NCI-H1105 (cell line): Measurements from ENCODE around the gene CD160.
A peak's percentile ranks its signal among the peaks of the same experiment; 100 is the strongest.
"Not testable (repeated sequence)": the region's sequence is repeated elsewhere in the genome, so short reads cannot be mapped to it uniquely, and the experiment has no call there.

Experiments
- DNase-seq: peaks from one replicate; lab custom pipeline; 2025; lab: John Stamatoyannopoulos, UW

The CD160 gene

DNA sequence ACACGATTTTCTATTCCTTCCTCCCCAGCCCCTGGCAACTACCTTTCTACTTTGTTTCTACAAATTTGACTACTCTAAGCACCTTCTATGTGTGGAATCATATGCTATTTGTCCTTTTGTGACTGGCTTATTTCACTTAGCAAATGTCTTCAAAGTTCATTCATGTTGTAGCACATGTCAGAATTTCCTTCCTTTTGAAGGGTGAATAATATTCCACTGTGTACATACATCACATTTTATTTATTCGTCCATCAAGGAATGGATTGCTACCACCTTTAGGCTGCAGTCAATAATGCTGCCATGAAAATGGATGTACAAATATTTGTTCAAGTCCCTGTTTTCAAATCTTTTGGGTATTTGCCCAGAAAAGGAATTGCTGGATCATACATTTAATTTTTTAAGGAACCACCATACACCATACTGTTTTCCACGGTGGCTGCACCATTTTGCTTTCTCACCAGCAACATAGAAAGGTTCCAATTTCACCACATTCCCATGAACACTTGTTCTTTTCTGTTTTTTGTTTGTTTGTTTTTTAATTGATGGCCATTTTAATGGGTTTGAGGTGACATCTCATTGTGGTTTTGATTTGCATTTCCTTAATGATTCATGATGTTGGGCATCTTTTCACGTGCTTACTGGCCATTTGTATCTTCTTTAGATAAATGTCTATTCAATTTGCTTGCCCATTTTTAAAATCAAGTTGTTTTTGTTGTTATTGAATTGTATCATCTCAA, 8.8 kb upstream of the CD160 start:
- no peak for DNase-seq

- DNase-seq: no peak
Observed at GRCh38 chr1:145711213-145711651, 8.1 kb upstream of the CD160 start.

DNA sequence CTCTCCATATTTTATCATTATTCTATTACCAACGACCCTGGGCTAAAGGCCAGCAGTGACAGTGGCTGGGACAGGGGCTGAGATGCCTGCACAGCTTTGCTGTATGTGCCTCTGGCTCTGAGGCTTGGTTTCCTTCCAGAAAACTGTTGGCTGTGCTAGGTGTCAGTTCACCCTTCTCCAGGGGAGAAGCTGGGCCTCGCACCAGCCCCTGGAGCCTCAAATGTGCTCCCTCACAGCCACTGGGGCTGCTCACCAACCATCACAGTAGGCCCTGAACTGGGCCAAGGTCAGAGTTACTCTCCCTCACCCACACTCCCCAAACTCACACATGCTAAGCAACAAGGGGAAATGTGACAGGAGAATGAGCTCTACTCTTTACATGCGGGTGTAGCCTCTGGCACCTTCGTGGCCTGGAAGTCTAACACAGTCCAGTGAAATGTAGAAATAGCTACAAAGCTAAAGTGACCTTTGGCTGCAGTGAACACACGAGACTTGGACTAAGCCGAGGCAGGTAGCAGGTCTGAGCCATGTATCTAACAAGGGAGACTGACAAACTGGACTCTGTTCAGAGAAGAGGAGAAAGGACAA, 4.7 kb upstream of the CD160 start:
- no peak for DNase-seq

DNA sequence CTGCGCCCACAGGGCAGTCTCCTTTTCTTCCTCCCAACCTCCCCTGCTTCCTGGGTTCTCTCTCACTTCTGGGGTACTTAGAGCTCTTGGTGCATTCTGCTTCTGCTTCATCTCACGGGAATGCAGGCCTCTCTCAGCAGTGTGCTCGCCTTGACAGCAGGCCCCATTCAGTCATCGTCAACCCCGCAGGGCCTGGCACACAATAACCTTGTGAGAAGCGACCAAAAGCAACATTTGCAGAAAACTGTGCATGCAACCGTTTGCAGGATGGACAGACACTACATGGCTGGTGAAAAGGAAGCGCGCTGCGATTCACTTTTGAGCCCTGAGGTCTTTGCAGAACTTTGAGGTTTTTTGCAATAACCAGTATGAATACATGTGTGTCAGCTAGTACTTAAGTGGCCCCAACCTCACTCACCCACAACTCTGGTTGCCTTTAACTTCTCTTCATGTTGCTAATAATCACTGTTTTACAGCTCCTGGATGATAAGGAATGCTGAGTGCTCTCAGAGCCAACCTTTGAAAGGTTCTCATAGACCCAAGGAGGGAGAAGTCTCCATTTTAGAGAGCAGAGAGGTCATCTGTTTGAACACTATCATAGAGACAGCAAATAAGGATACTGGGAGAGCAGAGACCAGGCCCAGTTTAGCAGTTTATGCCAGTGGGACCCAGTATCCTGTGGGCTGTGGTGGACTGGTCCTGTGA, 2.5 kb upstream of the CD160 start:
- DNase-seq: no peak

DNA sequence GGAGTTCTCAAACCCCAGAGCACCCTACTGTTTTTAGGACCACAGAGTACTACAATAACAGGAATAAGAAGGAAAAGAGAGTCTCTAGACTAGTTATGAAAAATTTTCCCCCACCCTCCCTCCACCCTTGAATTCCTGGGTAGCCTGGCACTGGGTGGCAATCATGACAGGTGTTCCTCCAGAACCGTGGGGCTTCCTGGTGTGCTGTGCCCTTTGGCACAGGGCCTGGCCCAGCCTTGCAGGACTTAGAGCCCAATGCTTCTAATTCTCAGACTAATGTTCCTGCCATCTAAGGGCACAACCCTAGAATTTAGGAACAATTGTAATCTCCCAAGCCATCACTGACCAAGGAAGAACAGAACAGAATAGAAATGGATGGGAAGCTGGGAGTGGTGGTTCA, 1.5 kb upstream of the CD160 start:
- no peak for DNase-seq

- DNase-seq: not testable (repeated sequence)
Observed at GRCh38 chr1:145718465-145718864, 834 bp upstream of the CD160 start.

- DNase-seq: no peak
Observed at GRCh38 chr1:145720556-145720877, 1.2 kb downstream of the CD160 start.

- DNase-seq: peak; percentile 34
Observed at GRCh38 chr1:145720878-145721671, 1.8 kb downstream of the CD160 start.

DNA sequence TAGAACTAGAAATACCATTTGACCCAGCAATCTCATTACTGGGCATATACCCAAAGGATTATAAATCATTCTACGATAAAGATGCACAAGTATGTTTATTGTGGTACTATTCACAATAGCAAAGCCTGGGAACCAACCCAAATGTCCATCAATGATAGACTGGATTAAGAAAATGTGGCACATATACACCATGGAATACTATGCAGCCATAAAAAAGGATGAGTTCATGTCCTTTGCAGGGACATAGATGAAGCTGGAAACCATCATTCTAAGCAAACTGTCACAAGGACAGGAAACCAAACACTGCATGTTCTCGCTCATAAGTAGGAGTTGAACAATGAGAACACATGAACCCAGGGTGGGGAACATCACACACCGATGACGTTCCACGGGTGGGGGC, 6.9 kb downstream of the CD160 start:
- not testable (repeated sequence) for DNase-seq

GRCh38 chr1:145729196-145729595, 9.9 kb downstream of the CD160 start:
- no peak for DNase-seq

GRCh38 chr1:145729666-145730436, 10.6 kb downstream of the CD160 start:
- no peak for DNase-seq

DNA sequence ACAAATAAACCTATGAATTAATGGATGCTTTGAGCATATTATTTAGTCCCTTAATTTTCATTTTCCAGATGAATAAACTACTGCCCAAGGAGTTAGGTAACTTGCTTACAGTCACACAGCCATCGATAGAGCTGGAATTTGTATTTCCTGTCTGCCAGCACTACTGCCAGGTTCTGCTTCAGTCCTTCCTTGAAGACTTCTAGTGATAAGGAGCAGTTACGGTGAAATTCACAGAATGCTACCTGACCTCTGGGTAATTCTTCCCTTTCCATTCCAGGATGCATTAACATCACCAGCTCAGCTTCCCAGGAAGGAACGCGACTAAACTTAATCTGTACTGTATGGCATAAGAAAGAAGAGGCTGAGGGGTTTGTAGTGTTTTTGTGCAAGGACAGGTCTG, 11.2 kb downstream of the CD160 start:
- no peak for DNase-seq

GRCh38 chr1:145730900-145731299, 11.6 kb downstream of the CD160 start:
- DNase-seq: no peak

- DNase-seq: no peak
Observed at GRCh38 chr1:145736191-145736590, 16.9 kb downstream of the CD160 start.

DNA sequence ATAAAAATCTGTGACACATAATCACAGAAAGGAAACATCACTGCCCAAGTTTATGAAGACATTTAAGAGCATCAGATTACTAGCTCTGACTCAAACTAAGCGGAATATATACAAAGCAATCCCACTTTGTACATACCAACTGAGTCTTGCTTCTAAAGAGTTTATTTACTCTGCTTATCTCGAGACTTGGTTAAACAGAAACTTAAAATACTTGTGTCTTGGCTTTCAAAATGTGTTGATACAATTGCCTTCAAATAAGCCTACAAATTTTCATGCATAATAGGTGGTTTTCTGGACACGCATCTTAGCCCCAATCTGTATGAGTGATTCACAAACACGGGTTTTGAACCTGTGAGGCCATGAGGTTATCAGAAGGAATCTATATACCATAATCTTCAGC, 21.0 kb downstream of the CD160 start:
- no peak for DNase-seq

GRCh38 chr1:145747398-145748247, 28.3 kb downstream of the CD160 start:
- no peak for DNase-seq

DNA sequence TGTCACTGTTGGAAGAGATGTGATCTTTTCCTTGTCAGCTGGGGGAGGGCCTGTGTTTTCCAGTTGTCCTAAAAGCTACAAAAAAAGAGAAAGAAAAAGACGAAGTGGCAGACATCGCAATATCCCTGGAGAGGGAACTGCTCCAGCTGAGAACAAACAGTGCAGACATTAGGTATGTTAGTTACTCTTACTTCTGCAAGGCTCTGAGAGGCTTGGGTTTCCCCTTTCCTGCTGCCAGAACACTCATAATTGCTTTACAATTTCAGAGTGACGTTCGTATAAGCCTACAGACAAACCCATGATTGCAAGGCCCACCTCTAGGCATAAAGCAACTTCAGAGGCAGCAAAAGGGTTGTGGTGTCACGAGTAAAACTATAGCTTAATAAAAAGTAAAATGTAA, 31.1 kb downstream of the CD160 start:
- DNase-seq: no peak

- no peak for DNase-seq
Observed at GRCh38 chr1:145751491-145752037, 32.3 kb downstream of the CD160 start.

- DNase-seq: no peak
Observed at GRCh38 chr1:145757420-145757819, 38.1 kb downstream of the CD160 start.

GRCh38 chr1:145758116-145758515, 38.8 kb downstream of the CD160 start:
- no peak for DNase-seq

DNA sequence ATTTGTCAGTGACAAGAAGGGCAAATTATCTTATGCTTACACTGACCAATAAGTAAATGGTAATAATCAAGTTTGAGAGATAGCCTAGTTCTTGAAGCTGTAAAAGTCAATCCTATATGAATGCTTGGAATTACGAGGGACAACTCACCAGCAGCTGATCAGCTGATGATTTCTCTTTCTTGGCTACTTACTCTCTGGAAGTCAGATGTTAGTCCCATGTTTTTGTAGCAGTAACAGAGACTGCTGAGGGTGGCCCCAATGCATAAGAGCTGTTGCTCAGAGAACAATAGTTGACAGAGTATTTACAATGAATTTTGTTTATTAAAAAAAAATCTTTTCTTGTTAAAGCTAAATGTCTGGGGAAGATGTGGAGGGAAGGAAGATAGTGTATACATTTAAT, 39.3 kb downstream of the CD160 start:
- no peak for DNase-seq
